HS-5 (cell line): ENCODE data around the gene SPRR5.

Experiments
- DNase-seq: peaks from one replicate; pipeline ENCODE4 v3.0.0-alpha.2; 2012; ENCODE audit warnings: low read depth

The SPRR5 gene

GRCh38 chr1:152946248-152946647 is 758 bp upstream of the SPRR5 start:
- no peak for DNase-seq

- no peak for DNase-seq
Observed at GRCh38 chr1:152951711-152952110, 4.7 kb downstream of the SPRR5 start.

- DNase-seq = no peak
Observed at GRCh38 chr1:152953761-152954160, 6.8 kb downstream of the SPRR5 start.

- DNase-seq = peak; percentile 10
Observed at GRCh38 chr1:152954436-152954835, 7.4 kb downstream of the SPRR5 start.

GRCh38 chr1:152957561-152957960 is 10.6 kb downstream of the SPRR5 start:
- no peak for DNase-seq

GRCh38 chr1:152959273-152959672 is 12.3 kb downstream of the SPRR5 start:
- DNase-seq = no peak

GRCh38 chr1:152959801-152960451 is 12.9 kb downstream of the SPRR5 start:
- DNase-seq = no peak

- no peak for DNase-seq
Observed at GRCh38 chr1:152960452-152961044, 13.5 kb downstream of the SPRR5 start.

- no peak for DNase-seq
Observed at GRCh38 chr1:152961226-152961891, 14.4 kb downstream of the SPRR5 start.

- no peak for DNase-seq
Observed at GRCh38 chr1:152962876-152963415, 15.9 kb downstream of the SPRR5 start.

- no peak for DNase-seq
Observed at GRCh38 chr1:152964536-152964935, 17.5 kb downstream of the SPRR5 start.

GRCh38 chr1:152965853-152966252 is 18.8 kb downstream of the SPRR5 start:
- no peak for DNase-seq

GRCh38 chr1:152967201-152967600 is 20.2 kb downstream of the SPRR5 start:
- no peak for DNase-seq

- DNase-seq = no peak
Observed at GRCh38 chr1:152968248-152968647, 21.2 kb downstream of the SPRR5 start.

GRCh38 chr1:152969036-152969435 is 22.0 kb downstream of the SPRR5 start:
- DNase-seq = no peak

- DNase-seq = no peak
Observed at GRCh38 chr1:152970495-152970894, 23.5 kb downstream of the SPRR5 start, which contains the start of gene SPRR4. Gene SPRR4, plus strand, starts transcription at chr1:152970648. Its CDS starts 1,243 bp downstream, at chr1:152971891.

GRCh38 chr1:152972196-152972886 is 25.3 kb downstream of the SPRR5 start:
- no peak for DNase-seq

GRCh38 chr1:152976688-152977087 is 29.7 kb downstream of the SPRR5 start:
- no peak for DNase-seq

GRCh38 chr1:152977614-152978013 is 30.6 kb downstream of the SPRR5 start:
- DNase-seq = no peak

- DNase-seq = no peak
Observed at GRCh38 chr1:152980676-152981075, 33.7 kb downstream of the SPRR5 start.

GRCh38 chr1:152981146-152981871 is 34.3 kb downstream of the SPRR5 start:
- no peak for DNase-seq

- DNase-seq = no peak
Observed at GRCh38 chr1:152982076-152982475, 35.1 kb downstream of the SPRR5 start.
